ENCODE results near the gene DGKB.
A peak's percentile ranks its signal among the peaks of the same experiment; 100 is the strongest.

DGKB gene

GRCh38 chr7:14760730-14761478, 141.6 kb downstream of the DGKB start:
- DNase-seq (no peak), ATAC-seq (no peak)

DNA sequence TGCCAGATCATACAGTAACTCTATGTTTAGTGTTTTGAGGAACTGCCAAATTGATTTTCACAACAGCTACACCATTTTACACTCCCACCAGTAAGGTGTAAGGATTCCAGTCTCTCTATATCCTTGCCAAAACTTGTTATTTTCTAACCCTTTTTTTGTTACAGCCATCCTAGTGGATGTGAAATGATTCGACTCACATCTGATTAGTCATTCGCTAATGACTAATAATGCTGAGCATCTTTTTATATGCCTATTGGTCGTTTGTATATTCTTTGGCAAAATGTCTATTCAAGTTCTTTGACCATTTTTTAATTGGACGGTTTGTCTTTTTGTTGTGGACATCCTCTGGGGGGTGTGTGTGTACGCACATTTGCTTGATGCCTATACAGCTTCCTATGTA, 142.8 kb downstream of the DGKB start:
- DNase-seq (no peak), ATAC-seq (no peak)

DNA sequence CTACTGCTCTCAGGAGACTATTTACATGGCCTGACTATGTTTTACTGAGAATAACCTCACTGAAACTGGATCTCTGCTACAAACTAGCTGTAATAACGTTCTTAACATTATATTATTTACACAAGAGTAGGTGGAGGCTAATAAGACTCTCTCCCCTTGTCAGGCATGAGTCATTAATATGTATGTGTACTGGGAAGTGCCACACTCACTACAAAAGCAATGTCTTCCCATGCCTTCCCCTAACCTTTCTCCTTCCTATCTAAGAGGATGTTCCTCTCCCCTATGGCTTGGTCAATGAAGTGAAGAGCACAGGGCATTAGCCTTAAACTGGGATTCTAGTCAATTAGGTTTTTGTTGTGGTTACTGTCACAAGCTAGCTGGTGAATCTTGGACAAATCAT, 147.9 kb downstream of the DGKB start:
- no peak for DNase-seq

DNA sequence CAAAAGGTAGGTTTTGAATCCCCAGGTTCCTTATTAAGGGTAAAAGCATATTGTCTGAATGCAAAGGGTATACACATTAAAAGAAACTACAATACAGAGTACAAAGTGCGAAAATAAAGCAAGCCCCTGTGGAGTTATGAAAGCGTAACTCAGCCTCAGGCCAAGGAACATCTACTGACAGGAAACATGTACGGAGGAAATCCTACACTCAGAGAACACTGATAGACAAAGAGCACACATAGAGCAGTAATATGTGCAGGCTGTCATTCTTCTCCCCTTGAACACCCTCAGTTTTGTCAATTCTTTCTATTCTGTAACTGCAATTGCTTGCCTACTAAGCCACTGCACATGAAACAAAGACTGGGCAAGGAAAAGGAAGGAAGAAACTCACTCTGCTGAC, 150.2 kb downstream of the DGKB start:
- ATAC-seq, result no peak
- no peak for DNase-seq

More for the DNA sequence above, 147.9 kb downstream of the DGKB start:
- no peak for ATAC-seq

- DNase-seq, result no peak
- no peak for ATAC-seq
Observed at GRCh38 chr7:14751461-14751860, 151.1 kb downstream of the DGKB start.

DNA sequence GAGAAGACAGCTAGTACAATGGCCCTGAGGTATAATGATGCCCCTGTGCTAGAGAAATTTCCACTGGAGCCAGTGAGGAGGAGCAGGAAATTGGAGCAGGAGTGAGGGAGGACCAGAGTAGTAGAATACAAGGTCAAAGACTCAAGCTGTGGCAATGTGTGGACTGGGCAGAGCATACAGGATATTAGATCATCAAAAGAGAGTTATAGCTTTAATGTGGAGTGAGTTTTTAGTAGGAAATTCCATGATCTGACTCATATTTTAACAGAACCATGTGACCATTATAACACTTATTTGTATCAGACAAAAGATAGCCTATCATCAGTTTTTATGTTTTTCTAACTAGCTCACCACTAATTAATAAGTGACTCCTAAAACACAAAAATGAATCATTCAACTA, 154.1 kb downstream of the DGKB start:
- no peak for DNase-seq
- ATAC-seq, result no peak

- ATAC-seq, result no peak
Observed at GRCh38 chr7:14747701-14748100, 154.8 kb downstream of the DGKB start.

GRCh38 chr7:14745076-14745475, 157.5 kb downstream of the DGKB start:
- ATAC-seq (no peak), DNase-seq (no peak)

More at GRCh38 chr7:14747701-14748100, 154.8 kb downstream of the DGKB start:
- no peak for DNase-seq

- DNase-seq (no peak), ATAC-seq (no peak)
Observed at GRCh38 chr7:14740606-14741005, 161.9 kb downstream of the DGKB start.

DNA sequence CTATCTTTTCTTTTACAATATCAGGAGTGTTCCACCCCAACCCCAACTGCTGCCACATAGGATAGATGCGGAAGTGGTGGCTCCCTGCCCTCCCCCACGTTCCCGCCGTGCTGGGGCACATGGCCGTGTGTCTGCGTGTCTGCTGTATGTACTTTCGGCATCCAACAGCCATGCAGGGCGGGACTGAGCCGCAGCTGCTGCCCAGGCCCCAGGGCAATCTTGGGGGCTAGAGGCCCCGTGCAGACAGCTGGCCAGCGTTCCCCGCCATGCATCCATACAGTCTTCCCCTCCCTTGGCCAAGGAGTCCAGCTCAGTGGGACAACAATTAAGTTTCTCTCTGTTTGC, 162.7 kb downstream of the DGKB start:
- DNase-seq, result no peak

DNA sequence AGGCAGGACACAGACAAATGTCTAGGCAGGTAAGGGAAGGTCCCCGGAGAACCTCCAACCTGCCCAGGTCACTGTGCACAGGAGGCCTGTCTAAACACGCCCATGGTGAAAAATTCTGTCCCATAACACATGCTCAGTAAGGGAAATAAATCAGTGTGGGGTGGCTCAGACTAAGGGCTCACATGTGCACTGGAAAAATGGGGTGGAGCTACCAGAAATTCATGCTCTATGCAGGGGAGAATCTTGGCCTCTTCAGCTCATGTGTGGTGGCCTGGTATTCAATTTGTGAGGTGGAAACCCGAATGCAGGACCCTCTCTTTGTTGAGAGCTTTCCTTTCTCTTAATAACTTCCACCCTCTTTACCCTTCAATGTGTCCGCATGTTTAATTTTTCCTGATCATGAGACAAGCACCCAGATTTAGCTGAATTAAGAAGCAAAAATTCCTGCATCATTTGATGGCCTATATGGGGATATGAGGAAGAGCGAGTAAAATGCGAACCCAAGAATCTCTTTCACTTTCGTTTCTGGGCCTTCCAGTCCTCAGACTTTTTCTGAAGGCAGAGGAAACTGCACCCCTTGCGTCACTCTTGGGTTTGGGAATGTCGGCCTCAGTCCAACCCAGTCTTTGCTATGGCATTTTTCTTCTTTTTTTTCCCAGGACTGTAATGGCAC, 163.2 kb downstream of the DGKB start:
- ATAC-seq, result no peak
- DNase-seq, result no peak

More for the DNA sequence above, 162.7 kb downstream of the DGKB start:
- ATAC-seq, result no peak

DNA sequence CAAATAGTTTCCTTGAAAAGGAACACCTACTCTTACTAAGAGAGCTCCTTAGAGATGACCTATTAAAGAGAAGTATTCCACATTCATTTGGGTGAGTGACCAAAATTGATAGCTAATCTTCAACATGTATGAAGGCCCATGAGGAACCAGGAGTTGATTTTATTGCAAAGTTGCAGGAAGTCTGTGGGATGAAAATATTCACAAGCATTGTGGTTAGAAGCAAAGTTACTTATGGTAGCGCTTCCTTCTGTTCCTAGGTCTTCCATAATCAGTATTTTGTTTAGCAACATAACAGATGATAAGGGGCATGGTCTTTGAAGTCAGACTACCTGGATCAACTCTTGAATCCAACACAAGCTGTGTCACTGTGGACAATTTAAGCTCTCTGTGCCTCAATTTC, 164.5 kb downstream of the DGKB start:
- ATAC-seq (no peak), DNase-seq (no peak)

GRCh38 chr7:14734839-14735321, 167.7 kb downstream of the DGKB start:
- ATAC-seq (no peak), DNase-seq (no peak)

DNA sequence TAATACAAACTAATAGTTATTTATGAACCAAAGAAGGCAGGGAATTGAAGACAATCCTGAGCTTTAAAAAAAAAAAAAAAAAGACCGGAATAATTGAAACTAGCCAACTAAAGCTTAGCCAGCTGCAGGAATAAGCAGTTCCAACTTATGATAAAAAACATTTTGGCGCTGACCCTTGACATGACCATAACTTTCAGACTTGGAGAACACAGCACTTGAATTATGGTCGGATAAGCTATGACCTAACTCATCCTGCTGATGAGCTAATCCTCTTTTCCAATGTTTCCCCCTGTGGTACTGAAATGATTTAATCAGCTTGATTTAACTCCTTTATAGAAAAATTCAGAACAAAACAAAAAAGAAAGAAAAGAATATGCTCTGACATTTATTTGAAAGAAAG, 181.8 kb downstream of the DGKB start:
- ATAC-seq, result no peak
- no peak for DNase-seq

- ATAC-seq (no peak), DNase-seq (no peak)
Observed at GRCh38 chr7:14717816-14718215, 184.7 kb downstream of the DGKB start.

DNA sequence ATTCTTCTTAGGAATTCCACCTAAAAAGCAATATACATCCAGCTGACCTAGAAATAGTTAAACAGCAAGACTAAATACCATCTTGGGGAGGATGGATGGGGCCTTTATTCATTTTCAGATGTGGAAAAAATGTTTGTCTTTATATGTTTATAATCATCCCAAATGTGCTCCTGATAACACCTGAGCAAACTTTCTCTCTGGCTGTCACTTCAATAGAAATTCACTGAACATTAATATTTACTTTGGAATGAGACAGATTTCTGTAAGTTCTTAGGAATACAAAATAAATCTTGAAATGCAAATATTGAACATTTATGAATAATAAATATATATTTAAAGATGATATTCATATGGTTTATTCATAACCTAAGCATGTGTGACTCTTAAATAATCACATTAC, 185.4 kb downstream of the DGKB start:
- ATAC-seq (no peak), DNase-seq (no peak)

DNA sequence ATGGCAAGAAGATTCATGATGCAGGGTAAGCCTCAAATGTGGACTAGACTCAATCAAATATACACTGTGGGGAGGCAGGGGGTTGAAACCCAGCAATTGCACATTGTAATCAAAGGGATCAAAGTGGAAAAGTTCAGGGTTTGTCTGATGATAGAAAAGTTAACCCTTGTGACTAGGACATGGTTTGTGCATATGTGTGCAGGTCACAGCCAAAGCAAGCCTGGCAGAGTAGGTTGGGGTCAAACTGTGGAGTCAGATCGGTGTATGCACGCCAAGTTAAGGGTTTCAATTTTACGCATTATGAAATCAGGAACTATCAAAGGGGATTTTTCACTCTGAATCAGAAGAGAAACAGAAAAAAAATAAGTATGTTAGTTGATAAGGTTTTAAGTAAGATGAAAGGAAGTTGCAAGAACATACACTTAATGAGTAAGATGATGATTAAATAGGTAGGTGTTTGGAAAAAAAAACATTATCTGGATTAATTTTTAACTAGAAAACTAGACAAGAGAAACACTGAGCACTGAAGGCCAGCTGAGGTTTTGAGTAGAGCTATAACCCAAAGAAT, 188.3 kb downstream of the DGKB start:
- DNase-seq (no peak), ATAC-seq (peak; percentile 46)

- no peak for DNase-seq
- ATAC-seq, result no peak
Observed at GRCh38 chr7:14698239-14698638, 204.3 kb downstream of the DGKB start.

- no peak for DNase-seq
- no peak for ATAC-seq
Observed at GRCh38 chr7:14697684-14698083, 204.9 kb downstream of the DGKB start.

GRCh38 chr7:14691597-14692203, 210.9 kb downstream of the DGKB start:
- DNase-seq, result peak; percentile 49

DNA sequence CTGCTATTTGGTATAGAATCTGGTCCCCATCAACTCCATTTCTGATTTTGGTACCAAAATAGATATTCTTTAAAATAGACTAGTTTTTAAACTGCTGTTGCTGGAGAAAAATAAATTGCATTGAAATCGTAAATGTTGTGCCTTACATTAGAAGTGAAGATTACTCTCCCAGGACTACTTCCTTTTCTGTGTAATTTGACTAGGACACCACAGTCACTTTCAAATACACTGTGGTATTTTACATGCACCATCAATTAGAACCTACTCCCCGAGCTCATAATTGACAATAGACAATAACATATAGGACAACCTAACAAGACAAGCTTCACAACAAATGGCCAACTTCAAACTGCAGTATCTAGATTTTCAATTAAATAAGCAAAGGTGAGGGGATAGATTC, 211.5 kb downstream of the DGKB start:
- no peak for ATAC-seq
- no peak for DNase-seq

More at GRCh38 chr7:14691597-14692203, 210.9 kb downstream of the DGKB start:
- ATAC-seq, result no peak

GRCh38 chr7:14690486-14690885, 212.1 kb downstream of the DGKB start:
- DNase-seq (no peak), ATAC-seq (no peak)

DNA sequence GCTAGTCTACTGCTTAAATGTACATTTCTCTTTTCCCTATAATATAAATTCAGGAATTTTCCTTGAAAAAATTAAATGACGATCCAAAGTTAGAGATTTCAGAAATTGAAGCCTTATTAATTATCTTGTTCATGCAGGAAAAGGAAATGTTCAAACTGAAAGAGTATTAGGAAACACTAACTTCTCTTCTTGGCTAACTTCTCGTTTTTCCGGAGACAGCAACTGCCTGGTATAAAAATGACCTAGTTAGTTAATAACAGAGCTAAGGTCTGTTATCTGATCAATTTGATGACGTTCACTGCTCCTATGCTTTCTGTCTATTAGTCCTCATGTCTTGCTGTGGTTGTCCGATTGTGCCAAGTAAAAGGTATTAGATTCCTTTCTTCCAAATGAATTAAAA, 212.5 kb downstream of the DGKB start:
- DNase-seq (no peak), ATAC-seq (no peak)

Measured in stimulated activated naive CD8-positive, alpha-beta T cell treated with anti-CD3 and anti-CD28 coated beads, Interleukin-15, Interleukin-2, amounts not matched to agents 100 U/mL and 50 U/mL, for 24 hours (primary cell).